HG03520 (cell line): ENCODE data around the gene TSHZ3.

Experiments
- ATAC-seq: cut with Tn5 transposase; IDR thresholded peaks from one replicate; pipeline ENCODE4 v1.9.1; 2021; ENCODE audit warnings: mild to moderate bottlenecking, moderate library complexity; ENCODE audit not compliant: unreplicated experiment

The TSHZ3 gene

DNA sequence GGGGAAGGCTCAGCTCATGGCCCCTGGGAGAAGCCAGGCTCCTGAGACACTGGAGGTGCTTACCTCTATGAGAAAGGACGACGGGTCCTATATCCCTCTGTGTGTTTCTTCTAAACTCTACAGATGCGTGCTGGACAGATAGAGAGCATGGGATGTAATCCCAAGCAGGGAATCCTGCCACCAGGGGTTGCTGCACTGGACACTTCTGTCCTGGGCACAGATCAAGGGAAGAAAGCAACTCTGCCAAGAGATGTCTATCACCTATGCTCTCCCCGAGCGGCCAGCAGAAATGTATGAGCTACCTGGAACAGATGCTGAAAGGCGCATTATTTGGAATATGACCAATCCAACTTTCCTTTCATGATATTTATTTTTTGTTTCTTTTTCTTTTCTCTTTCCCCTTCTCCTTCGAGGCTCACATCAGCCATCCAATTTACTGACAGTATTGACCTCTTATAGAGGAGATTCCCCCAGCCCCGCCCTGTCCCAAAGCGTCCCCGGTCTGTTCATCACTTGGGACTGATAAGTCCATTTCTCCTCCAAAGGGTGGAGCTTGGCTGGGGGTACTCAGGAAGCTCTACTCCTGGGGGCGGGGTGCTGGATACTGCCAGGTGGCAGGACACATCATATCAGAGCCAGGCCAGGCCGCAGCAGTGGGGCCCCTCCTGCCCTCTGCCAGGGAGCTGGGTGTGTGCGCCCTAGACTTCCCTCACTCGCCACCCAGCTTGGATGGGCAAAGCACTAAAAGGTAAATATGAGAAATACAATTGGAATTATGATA lies 34.2 kb downstream of the TSHZ3 start:
- ATAC-seq: no peak

- no peak for ATAC-seq
These were observed 35.1 kb downstream of the TSHZ3 start for GRCh38 chr19:31314156-31314555.

GRCh38 chr19:31313291-31314030 lies 35.8 kb downstream of the TSHZ3 start:
- ATAC-seq: no peak

DNA sequence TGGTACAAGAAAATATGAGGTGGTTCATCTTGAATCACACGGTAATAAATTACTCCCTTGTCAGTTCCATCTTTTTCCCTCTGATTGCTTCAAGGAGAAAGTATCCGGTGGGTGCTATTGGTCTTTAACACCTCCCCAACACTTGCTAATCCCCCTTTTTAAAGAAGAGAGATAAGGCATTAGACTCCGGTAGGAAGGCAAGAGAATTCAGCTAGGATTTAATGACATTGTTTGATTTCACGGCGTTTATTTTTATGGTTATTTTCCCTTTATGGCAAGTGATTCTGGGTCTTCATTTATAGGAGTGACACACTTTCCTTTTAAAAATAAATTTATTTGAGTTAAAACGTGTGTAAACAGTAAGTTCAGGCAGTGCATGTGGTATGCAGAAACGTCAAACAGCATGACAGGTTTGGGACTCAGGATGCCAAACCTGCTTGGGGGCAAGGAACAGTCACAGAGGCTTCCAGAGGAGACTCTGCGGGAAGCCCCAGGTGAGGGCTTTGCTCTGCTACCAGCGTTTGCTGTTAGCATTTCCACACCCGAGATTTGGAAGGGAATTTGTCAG lies 36.5 kb downstream of the TSHZ3 start:
- no peak for ATAC-seq

- no peak for ATAC-seq
These were observed 37.1 kb downstream of the TSHZ3 start for GRCh38 chr19:31312009-31312676.

GRCh38 chr19:31310432-31311133 lies 38.7 kb downstream of the TSHZ3 start:
- no peak for ATAC-seq

GRCh38 chr19:31308781-31309180 lies 40.5 kb downstream of the TSHZ3 start:
- ATAC-seq: no peak

DNA sequence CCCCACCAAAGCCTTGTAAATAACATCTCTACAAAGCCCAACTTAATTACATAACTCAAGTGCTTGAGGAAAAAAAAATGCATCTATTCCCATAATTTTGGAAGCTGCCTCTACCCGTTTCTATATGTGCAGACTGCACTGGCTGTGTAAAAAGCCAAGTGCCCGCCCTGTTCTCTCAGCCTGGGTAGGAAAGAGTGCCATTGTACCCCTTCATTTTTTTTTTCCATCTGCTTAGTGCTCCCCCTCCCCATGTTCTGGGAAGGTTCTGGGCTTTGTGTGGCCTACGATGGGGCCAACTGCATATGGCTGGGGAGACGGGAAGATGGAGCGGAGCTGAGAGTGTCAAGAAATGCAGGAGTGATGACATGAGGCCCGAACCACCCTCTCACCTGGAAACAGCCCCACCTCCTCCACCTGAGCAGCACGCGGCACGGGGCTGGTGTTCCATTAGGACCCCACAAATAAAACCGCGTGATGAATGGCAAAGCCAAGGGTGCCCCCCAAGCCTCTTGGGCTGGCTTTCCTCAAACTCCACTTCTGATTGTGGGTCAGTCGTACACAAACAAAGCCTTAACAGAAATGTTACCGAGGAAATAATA lies 42.1 kb downstream of the TSHZ3 start:
- no peak for ATAC-seq

DNA sequence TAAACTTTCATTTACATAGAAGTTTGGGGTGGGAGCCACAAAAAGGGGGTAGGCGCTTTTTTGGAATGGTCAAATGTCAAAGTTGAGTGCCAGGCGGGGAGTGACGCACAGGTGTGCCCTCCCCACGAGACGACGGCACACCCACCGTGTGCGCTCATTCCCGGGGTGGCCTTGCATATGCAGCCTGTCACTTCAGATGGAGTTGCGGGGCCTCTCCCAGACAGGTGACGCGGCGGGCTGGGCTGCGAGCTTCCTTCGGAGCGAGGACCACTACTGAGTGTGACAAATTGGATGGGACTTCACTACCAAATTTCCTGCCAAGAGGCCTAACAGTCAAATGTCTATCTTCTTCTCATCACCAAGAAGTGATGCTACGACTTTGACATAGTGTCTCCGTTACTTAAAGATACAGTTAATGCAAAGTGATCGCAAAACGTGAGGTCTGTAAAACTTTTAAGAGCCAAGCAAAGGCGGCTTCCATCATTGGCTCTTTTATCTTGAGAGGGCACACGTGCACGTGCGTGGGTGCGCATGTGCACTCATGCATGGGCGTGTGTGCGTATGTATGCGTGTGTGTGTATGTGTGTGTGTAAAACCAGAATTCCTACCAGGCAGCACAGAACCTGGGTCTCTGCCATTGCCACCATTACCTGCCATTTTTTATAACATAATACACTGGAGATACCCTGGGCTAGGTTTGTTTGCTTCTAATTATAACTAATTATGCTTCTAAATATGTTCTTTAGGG lies 43.1 kb downstream of the TSHZ3 start:
- no peak for ATAC-seq

DNA sequence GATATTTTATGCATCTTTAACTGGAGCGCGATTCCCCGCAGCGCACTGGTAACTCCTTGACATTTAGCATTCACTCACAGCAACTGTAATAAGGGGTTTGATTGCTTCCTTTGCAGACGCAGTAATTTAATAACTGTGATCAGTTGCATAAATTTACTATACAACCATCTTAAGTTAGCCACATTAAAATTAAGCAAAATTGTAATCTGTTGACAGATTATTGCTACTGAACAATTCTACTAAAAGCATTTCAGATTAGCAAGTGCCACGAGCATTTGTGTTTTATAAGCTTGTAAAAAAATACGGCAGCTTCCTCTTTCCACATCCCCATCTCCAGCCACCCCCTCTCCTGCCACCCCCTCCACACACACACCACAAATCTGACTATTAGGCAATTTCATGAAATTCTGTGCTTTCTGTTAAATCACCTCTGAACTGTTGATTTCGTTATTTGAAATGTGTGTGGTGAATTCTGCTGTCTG lies 44.4 kb downstream of the TSHZ3 start:
- no peak for ATAC-seq

DNA sequence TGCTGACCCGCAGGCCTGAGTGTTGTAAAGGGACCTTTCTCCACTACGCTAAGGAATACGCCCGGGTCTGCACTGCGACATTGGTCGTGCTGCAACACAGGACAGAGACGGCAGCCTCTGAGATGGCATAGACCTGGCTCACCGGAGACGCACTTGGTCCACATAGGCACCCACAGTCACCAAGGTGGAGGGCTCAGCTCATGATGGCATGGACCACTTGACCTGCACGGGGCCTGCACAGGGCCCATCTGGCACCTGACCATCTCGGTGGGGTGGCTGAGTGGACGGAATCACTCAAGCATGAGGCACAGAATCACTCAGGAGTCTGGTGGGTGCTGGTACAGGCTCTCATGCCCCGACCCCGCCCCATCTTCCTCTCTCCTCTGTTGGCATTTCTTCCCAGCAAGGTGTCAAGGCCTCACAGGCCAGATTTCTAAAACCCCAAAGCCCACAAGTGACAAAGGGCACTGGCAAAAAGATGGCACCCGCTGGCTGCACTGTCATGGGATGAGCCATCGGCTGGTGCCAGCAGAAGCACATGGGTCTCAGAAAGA lies 45.9 kb downstream of the TSHZ3 start:
- no peak for ATAC-seq

- ATAC-seq: no peak
These were observed 47.8 kb downstream of the TSHZ3 start for GRCh38 chr19:31301306-31301980.

GRCh38 chr19:31300422-31300821 lies 48.8 kb downstream of the TSHZ3 start:
- ATAC-seq: no peak

DNA sequence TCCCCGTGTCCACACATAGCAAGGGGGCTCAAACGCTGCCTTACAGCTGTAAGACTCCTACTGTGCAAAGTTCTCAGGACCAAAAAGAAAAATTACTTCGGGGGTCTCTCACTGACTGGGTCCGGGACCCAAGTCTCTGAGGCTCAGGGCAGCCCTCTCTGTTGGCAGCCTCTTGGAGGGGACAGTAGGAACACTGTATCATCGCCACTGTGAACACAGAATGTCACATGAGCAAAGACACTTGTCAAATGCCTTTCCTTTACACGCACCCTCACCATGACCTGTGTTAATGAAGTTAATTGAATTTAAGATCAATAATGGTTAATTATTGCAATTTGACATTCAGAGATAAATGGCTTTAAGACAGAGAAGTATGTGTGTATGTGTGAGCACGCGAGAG lies 49.6 kb downstream of the TSHZ3 start:
- ATAC-seq: no peak

GRCh38 chr19:31297991-31298390 lies 51.2 kb downstream of the TSHZ3 start:
- ATAC-seq: no peak

- no peak for ATAC-seq
These were observed 52.4 kb downstream of the TSHZ3 start for GRCh38 chr19:31296741-31297390.

- ATAC-seq: no peak
These were observed 55.0 kb downstream of the TSHZ3 start for GRCh38 chr19:31294189-31294588.

DNA sequence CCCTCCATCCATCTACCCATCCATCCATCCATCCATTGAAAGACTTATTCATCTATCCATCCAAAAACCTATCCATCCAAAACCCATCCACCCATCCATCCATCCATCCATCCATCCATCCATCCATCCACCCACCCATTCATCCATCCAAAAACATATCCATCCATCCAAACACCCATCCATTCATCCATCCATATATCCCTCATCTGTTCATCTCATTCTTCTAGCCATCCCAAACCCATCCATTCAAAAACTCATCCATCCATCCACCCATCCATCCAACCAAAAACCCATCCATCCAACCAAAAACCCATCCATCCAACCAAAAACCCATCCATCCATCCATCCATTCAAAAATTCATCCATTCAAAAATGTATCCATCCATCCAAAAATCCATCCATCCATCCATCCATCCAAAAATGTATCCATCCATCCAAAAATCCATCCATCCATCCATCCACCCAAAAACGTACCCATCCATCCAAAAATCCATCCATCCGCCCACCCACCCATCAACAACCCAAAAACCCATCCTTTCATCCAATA lies 56.5 kb downstream of the TSHZ3 start:
- ATAC-seq: no peak
